ENCODE measurements around the gene ELMO3.

The ELMO3 gene

DNA sequence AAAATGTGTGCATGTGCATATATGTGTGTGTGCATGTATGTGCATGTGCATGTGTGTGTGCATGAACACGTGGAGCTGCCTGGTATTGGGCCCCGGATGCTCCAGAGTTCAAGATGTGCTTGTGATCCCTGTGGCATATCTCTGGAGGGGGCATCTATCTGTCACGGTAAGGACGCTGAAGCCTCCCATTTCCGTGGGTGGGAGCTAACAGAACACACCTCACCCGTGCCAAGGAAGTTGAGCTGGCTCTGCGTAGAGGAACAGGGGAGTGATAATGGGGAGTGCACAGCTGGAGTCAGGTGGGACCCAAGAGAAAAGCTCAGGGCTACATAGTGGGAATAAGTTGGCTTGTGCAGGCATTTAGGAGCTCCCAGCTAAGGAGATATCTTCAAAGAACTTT lies 12.7 kb downstream of the ELMO3 start:
- no peak for DNase-seq (ENCODE audit: low read depth)
- H3K4me3 ChIP-seq (ENCODE audit: low read depth, low read length) = no peak overlapping the region
- no peak for TF ChIP-seq CTCF (conservative IDR thresholded peaks at IDR 0.05; ENCODE audit: low read depth, low read length)

DNA sequence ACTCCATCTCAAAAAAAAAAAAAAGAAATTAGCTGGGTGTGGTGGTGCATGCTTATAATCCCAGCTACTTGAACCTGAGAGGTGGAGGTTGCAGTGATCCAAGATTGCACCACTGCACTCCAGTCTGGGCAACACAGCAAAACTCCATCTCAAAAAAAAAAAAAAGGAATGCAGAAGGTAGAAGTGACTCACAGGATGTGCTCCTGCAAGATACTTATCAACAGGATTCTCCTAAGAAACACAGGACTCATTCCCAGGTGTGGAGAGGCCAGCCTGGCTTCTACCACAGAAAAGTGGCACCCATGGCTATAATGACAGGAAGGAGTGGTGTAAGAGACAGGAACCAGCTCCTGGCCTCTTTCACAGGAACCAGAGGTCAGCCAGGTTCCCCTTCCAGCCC lies 13.8 kb downstream of the ELMO3 start:
- no peak for DNase-seq (ENCODE audit: low read depth)
- H3K4me3 ChIP-seq (ENCODE audit: low read depth, low read length) = no peak overlapping the region

DNA sequence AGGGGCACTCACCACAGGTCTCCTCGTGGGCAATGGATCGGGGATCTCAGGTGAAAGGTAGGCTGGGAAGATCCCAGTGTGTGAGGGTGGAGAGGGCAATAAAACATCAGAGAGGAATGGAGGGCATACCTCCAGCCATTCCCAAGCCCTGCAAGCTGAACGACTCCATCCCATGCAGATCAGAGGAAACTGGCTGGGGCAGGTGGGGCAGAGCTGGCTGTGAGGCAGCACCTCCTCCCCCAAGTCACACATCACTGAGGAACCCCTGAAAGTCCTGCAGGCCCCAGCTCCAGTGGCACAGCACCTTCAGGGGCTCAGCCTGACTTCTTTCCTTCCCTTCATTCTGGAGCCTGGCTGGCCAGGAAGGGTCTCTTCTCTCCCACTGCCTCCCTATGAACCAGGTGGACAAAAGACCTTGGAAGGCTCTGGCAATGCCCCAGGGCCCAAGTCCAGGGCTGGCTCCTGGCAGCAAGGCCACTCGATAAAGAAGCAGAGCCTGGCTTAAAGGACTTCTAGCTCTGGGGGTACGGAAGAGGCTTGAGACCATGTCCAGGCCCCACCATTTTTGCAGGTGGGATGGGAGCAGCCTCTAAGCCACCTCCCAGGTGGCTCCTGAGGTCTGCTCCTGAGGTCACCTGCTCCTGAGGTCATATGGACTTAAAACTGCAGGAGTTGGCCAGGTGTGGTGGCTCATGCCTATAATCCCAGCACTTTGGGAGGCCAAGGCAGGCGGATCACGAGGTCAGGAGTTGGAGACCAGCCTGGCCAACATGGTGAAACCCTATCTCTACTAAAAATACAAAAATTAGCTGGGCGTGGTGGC lies 14.5 kb downstream of the ELMO3 start:
- no peak overlapping the region for H3K4me3 ChIP-seq (ENCODE audit: low read depth, low read length)
- no peak for DNase-seq (ENCODE audit: low read depth)
- no peak for TF ChIP-seq CTCF (conservative IDR thresholded peaks at IDR 0.05; ENCODE audit: low read depth, low read length)

More for the DNA sequence above, 13.8 kb downstream of the ELMO3 start:
- TF ChIP-seq CTCF (conservative IDR thresholded peaks at IDR 0.05; ENCODE audit: low read depth, low read length) = no peak

DNA sequence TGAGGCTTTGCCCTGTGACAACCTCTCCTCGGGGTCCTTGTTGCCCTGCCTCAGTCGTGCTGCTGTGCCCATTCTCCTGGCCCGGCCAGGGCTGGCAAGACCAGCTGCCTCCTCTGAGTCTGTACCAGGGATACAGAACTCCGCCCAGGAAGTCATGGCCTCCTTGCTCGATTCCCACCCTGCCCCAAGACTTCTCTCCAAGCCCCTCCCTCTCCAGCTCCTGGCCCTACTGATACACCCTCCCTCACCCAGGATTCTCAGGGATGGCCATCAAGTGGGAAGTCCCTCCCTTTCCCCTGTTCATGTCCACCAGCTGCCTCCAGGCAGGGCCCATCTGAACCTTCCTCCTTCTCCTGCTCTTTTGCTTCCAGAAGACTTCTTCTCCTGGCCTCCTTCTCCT lies 16.8 kb downstream of the ELMO3 start:
- no peak overlapping the region for H3K4me3 ChIP-seq (ENCODE audit: low read depth, low read length)
- no peak for TF ChIP-seq CTCF (conservative IDR thresholded peaks at IDR 0.05; ENCODE audit: low read depth, low read length)
- no peak for DNase-seq (ENCODE audit: low read depth)

- DNase-seq (ENCODE audit: low read depth) = no peak
- no peak for TF ChIP-seq CTCF (conservative IDR thresholded peaks at IDR 0.05; ENCODE audit: low read depth, low read length)
- H3K4me3 ChIP-seq (ENCODE audit: low read depth, low read length) = no peak overlapping the region
These were observed 17.9 kb downstream of the ELMO3 start for GRCh38 chr16:67216612-67217490.

DNA sequence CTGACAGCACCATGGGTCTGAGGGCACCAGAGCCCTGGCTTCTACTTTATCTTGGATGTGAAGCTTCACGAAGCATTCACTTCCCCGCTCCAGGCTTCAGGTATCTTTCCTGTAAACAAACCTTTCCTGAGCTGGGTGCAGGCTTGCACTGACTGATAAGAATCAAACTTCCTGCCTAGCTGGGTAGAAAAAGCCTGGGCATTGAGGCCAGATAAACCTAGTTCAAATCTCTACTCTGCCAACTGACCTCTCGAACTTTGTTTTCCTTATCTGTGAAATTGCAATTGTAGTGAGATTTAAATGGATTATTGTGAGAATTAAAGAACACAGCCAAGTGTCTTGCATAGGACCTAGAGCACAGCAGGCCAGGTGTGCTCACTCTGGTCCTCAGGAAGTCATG lies 25.1 kb downstream of the ELMO3 start:
- TF ChIP-seq CTCF (conservative IDR thresholded peaks at IDR 0.05; ENCODE audit: low read depth, low read length) = no peak
- no peak overlapping the region for H3K4me3 ChIP-seq (ENCODE audit: low read depth, low read length)
- no peak for DNase-seq (ENCODE audit: low read depth)
